ENCODE data around the gene SCO1. TPM values are rescaled to one million over a fixed set of nuclear protein-coding genes. Genes with fewer than 3 reads are reported as not detected.

The SCO1 gene
- total and polyA plus RNA-seq, 7 donors, result 12.2 to 37.5 (median 22.1) TPM

DNA sequence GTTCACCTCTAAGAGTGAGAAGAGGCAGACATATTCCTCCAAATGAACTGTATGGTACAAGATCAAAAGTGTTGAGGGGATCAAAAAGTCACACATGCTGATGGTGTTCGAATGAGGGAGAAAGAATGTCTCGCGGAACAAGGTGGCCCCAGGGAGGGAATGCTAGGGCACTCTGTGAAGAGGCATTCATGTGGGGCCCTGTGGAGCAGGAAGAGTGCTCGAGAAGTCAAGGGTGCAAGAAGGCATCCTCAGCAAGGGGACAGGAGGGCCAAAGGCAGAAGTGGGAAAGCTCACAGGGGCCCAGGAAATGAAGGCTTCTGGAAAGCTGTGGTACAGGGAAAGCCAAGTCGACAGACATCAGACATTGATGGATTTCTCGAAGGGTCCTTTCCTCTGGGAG, 34.1 kb downstream of the SCO1 start:
- WGBS, 2 donors, result 93 to 96% methylated on average over 6 of the region's 6 CpGs
- no peaks in the 10 kb centered on the region for H3K27me3 ChIP-seq
- H3K4me3 ChIP-seq, result no peak overlapping the region
- H3K9me3 ChIP-seq, result no peaks in the 10 kb centered on the region
- peaks cover 0 to 7% (median 0%) of the 10 kb centered on the region in 4 donors for H3K36me3 ChIP-seq
- no peak overlapping the region for H3K27ac ChIP-seq
- TF ChIP-seq POLR2AphosphoS5 (IDR thresholded peaks at IDR 0.05) (no peak), POLR2A (IDR thresholded peaks at IDR 0.05) (no peak), EP300 (IDR thresholded peaks at IDR 0.05) (no peak), CTCF (IDR thresholded peaks at IDR 0.05) (no peak)
- DNase-seq, result no peak
- no peaks in the 10 kb centered on the region for H3K4me1 ChIP-seq
- intact Hi-C loops (cut with DNase I), result no loop called here

DNA sequence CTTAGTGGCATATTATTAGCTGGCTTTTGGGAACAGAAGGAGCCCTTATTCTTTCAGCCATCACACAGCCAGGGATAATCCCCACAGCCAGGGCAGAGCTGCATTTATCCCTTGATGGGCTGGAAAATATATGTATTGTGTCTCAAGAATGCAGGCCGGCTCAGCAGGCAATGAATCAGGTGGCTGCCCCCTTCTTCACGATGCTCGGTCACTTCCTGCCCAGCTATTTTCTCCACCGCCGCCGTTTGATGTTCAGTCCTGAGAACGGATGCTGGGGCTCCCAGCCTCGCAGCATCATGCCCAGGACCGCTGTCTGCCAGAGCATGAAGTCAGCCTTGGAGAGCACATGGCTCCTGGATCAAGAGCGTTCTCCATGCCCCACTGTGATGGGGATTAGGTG, 35.9 kb downstream of the SCO1 start:
- intact Hi-C loops (cut with DNase I), result no loop called here
- WGBS, 2 donors, result 94 to 95% methylated on average over 10 of the region's 10 CpGs
- no peak overlapping the region for H3K27ac ChIP-seq
- H3K9me3 ChIP-seq, result no peaks in the 10 kb centered on the region
- H3K36me3 ChIP-seq, result peaks cover 0 to 7% (median 0%) of the 10 kb centered on the region in 4 donors
- no peak for DNase-seq
- TF ChIP-seq POLR2A (IDR thresholded peaks at IDR 0.05), result no peak
- no peak for TF ChIP-seq CTCF (IDR thresholded peaks at IDR 0.05)
- TF ChIP-seq EP300 (IDR thresholded peaks at IDR 0.05), result no peak
- TF ChIP-seq POLR2AphosphoS5 (IDR thresholded peaks at IDR 0.05), result no peak
- H3K4me1 ChIP-seq, result no peaks in the 10 kb centered on the region
- H3K4me3 ChIP-seq, result no peak overlapping the region
- no peaks in the 10 kb centered on the region for H3K27me3 ChIP-seq

DNA sequence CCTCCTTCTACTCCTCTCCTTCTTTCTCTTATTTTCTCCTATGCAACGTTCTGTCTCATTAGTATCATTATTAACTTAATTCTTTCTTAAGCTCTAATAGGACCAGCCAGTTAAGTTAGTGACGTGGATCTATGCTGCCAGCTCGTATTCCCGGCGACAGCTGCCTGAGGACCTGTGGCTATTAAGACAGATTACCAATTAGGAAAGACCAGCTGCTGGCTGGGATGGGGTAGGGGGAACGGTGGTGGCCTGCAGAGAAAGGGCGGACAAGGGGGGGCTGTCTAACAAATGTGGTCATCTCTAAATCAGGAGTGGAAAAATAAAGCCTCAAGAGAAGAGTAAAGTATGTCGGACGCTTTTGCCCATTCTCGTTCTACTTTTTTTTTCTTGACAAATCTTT, 39.5 kb downstream of the SCO1 start:
- H3K36me3 ChIP-seq, result peaks cover 0 to 7% (median 0%) of the 10 kb centered on the region in 4 donors
- no peak for TF ChIP-seq CTCF (IDR thresholded peaks at IDR 0.05)
- TF ChIP-seq EP300 (IDR thresholded peaks at IDR 0.05), result no peak
- TF ChIP-seq POLR2AphosphoS5 (IDR thresholded peaks at IDR 0.05), result no peak
- no peak for TF ChIP-seq POLR2A (IDR thresholded peaks at IDR 0.05)
- intact Hi-C loops (cut with DNase I), result no loop called here
- no peak overlapping the region for H3K4me3 ChIP-seq
- H3K9me3 ChIP-seq, result no peaks in the 10 kb centered on the region
- WGBS, 2 donors, result 88 to 89% methylated on average over 10 of the region's 10 CpGs
- H3K27ac ChIP-seq, result no peak overlapping the region
- H3K27me3 ChIP-seq, result no peaks in the 10 kb centered on the region
- no peak for DNase-seq
- no peaks in the 10 kb centered on the region for H3K4me1 ChIP-seq

- no peaks in the 10 kb centered on the region for H3K4me1 ChIP-seq
- H3K27me3 ChIP-seq, result no peaks in the 10 kb centered on the region
- H3K4me3 ChIP-seq, result no peak within 1 kb of the TSS
- H3K36me3 ChIP-seq, result peaks cover 0 to 7% (median 0%) of the 10 kb centered on the region in 4 donors
- no peak within 1 kb of the TSS for H3K27ac ChIP-seq
- TF ChIP-seq CTCF (IDR thresholded peaks at IDR 0.05) (no peak), EP300 (IDR thresholded peaks at IDR 0.05) (no peak)
- no peaks in the 10 kb centered on the region for H3K9me3 ChIP-seq
- intact Hi-C loops (cut with DNase I), result no loop called here
- DNase-seq, result no peak
- 84 to 88% methylated on average over 15 of the region's 15 CpGs for WGBS, 2 donors
Measured at GRCh38 chr17:10657148-10657547, 40.2 kb downstream of the SCO1 start, which contains the start of gene MYH3. Gene MYH3, minus strand, starts transcription at chr17:10657309. Its CDS starts 2,245 bp downstream, at chr17:10655064.

DNA sequence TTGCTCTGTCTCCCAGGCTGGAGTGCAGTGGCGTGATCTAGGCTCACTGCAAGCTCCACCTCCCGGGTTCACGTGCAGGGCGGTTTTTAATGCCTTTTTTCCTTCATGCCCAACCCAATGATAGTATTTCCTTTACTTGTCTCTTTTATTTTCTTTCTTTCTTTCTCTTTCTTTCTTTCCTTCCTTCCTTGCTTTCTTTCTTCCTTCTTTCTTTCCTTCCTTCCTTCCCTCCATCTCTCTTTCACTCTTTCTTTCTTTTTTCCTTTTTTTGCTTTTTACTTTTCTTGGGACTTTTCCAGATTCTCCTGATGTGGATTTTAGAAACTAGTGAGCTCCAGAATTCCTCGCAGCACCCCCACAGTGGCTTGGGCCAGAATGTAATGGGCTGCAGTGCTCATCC, 43.3 kb downstream of the SCO1 start:
- Histone ChIP-seq H3K36me3 (peaks cover 0 to 3% (median 0%) of the 10 kb centered on the region in 4 donors), H3K27me3 (no peaks in the 10 kb centered on the region), H3K9me3 (no peaks in the 10 kb centered on the region), H3K4me1 (no peaks in the 10 kb centered on the region), H3K27ac (no peak overlapping the region), H3K4me3 (no peak overlapping the region)
- 72 to 82% methylated on average over 5 of the region's 5 CpGs for WGBS, 2 donors
- intact Hi-C loops (cut with DNase I), result no loop called here
- no peak for TF ChIP-seq CTCF (IDR thresholded peaks at IDR 0.05)
- TF ChIP-seq POLR2A (IDR thresholded peaks at IDR 0.05), result no peak
- no peak for TF ChIP-seq POLR2AphosphoS5 (IDR thresholded peaks at IDR 0.05)
- no peak for TF ChIP-seq EP300 (IDR thresholded peaks at IDR 0.05)
- DNase-seq, result no peak

All from sigmoid colon (tissue), 7 donors.